Naive thymus-derived CD4-positive, alpha-beta T cell (primary cell): ENCODE results near the gene PRR16. TPM values are rescaled to one million over a fixed set of nuclear protein-coding genes. Genes with fewer than 3 reads are reported as not detected.
"Not testable (repeated sequence)": the region's sequence is repeated elsewhere in the genome, so short reads cannot be mapped to it uniquely, and the experiment has no call there.

Experiments used
- ATAC-seq: fragments of 150-1000 bp; cut with Tn5 transposase; 2 replicates; pipeline ENCODE4 v1.10.0; 2021; ENCODE audit warnings: mild to moderate bottlenecking, moderate library complexity
- CTCF ChIA-PET: fragments of 350-600 bp; sonication (Branson Sonifier 250); formaldehyde crosslinking; loops from one replicate; lab custom pipeline; 2021; ENCODE audit warnings: antibody characterized with exemption; lab: Charles Lee
- POLR2A ChIA-PET: fragments of 350-600 bp; sonication (Branson Sonifier 250); formaldehyde crosslinking; loops from one replicate; lab custom pipeline; 2021; ENCODE audit warnings: antibody characterized with exemption, inconsistent platforms; lab: Charles Lee
- DNase-seq, 9 donors: peaks; one replicate each; pipeline versions ENCODE4 v3.0.0 to v3.0.0-alpha.2; 2020 to 2022; ENCODE audit warnings: mixed read lengths in 1 of 9
- H3K27ac ChIP-seq: one replicate; pipeline ENCODE4 v1.7.0; 2013; ENCODE audit warnings: mild to moderate bottlenecking, low read depth, low read length, moderate library complexity
- H3K27me3 ChIP-seq, 2 donors: one replicate each; pipeline ENCODE4 v1.7.0; 2013; ENCODE audit warnings: low read length in 2 of 2, mild to moderate bottlenecking in 2 of 2, moderate library complexity in 2 of 2; ENCODE audit not compliant: control insufficient read depth in 2 of 2, insufficient read depth in 2 of 2
- H3K36me3 ChIP-seq, 3 experiments: 1 replicate in 2 of 3; 2 replicates in 1 of 3; pipeline ENCODE4 v1.7.0; 2013; ENCODE audit warnings: low read length in 3 of 3, mild to moderate bottlenecking in 3 of 3, moderate library complexity in 1 of 3; ENCODE audit not compliant: insufficient read depth in 3 of 3, control insufficient read depth in 2 of 3
- H3K4me1 ChIP-seq, 2 donors: one replicate each; pipeline ENCODE4 v1.7.0; 2013; ENCODE audit warnings: low read length in 2 of 2, mild to moderate bottlenecking in 2 of 2, moderate library complexity in 1 of 2; ENCODE audit not compliant: control insufficient read depth in 2 of 2, insufficient read depth in 2 of 2
- H3K4me3 ChIP-seq: 2 replicates; pipeline ENCODE4 v1.7.0; 2013; ENCODE audit warnings: mild to moderate bottlenecking, low read length
- H3K9me3 ChIP-seq, 3 experiments: 1 replicate in 2 of 3; 2 replicates in 1 of 3; pipeline ENCODE4 v1.7.0; 2013; ENCODE audit warnings: low read length in 3 of 3; ENCODE audit not compliant: control insufficient read depth in 2 of 3
- H3K27ac Mint-ChIP-seq, 9 donors: one replicate each; pipeline ENCODE4 v1.8.0; 2020 to 2022; ENCODE audit warnings: mixed read lengths in 9 of 9, mild to moderate bottlenecking in 8 of 9, moderate library complexity in 5 of 9, inconsistent platforms in 2 of 9
- H3K27me3 Mint-ChIP-seq, 5 donors: one replicate each; pipeline ENCODE4 v1.8.0; 2021 to 2022; ENCODE audit warnings: mixed read lengths in 5 of 5, mild to moderate bottlenecking in 1 of 5
- H3K36me3 Mint-ChIP-seq, 5 donors: one replicate each; pipeline ENCODE4 v1.8.0; 2020 to 2022; ENCODE audit warnings: mixed read lengths in 5 of 5, mild to moderate bottlenecking in 3 of 5, inconsistent platforms in 1 of 5
- H3K4me1 Mint-ChIP-seq, 7 donors: one replicate each; pipeline ENCODE4 v1.8.0; 2020 to 2022; ENCODE audit warnings: mixed read lengths in 7 of 7, mild to moderate bottlenecking in 3 of 7, inconsistent platforms in 1 of 7
- H3K4me3 Mint-ChIP-seq, 10 donors: one replicate each; pipeline ENCODE4 v1.8.0; 2020 to 2022; ENCODE audit warnings: mild to moderate bottlenecking in 10 of 10, mixed read lengths in 10 of 10, moderate library complexity in 6 of 10, inconsistent platforms in 2 of 10
- H3K9me3 Mint-ChIP-seq, 11 donors: one replicate each; pipeline ENCODE4 v1.8.0; 2020 to 2022; ENCODE audit warnings: mixed read lengths in 11 of 11, mild to moderate bottlenecking in 4 of 11, inconsistent platforms in 1 of 11, moderate library complexity in 1 of 11
- intact Hi-C, 2 donors: fragments of 100-400 bp; cut with micrococcal nuclease; formaldehyde crosslinking; loops; one replicate each; pipeline ENCODE4 v1.15.1; 2023
- polyA plus RNA-seq, 2 donors: library from polyadenylated mRNA; unstranded; fragments of 300-500 nt; fragmentation: Illumina TruSeq; gene quantifications; one replicate each; pipeline ENCODE4 v1.2.3, GENCODE V29; 2021
- total RNA-seq, 6 experiments: library from RNA in 5 of 6; stranded (reverse) in 5 of 6; gene quantifications; 1 replicate in 5 of 6; 2 replicates in 1 of 6; pipeline ENCODE4 v1.2.3 and lab custom pipeline; 2021 to 2026

The PRR16 gene
- total and polyA plus RNA-seq, 7 experiments from 2014 or later = not detected

GRCh38 chr5:120695368-120695880 is 231.3 kb downstream of the PRR16 start:
- Histone ChIP-seq H3K4me3 (no peak overlapping the region), H3K27me3 (no peaks in the 10 kb centered on the region), H3K9me3 (no peaks in the 10 kb centered on the region), H3K36me3 (no peaks in the 10 kb centered on the region), H3K4me1 (no peaks in the 10 kb centered on the region), H3K27ac (no peak overlapping the region)
- DNase-seq (no peak), ATAC-seq (no peak)
- no peaks in the 10 kb centered on the region for H3K4me1 Mint-ChIP-seq
- POLR2A ChIA-PET = no interaction called here
- peaks cover 0 to 26% (median 4%) of the 10 kb centered on the region in 11 donors for H3K9me3 Mint-ChIP-seq
- H3K36me3 Mint-ChIP-seq = no peaks in the 10 kb centered on the region
- intact Hi-C loops = no loop called here
- no peaks in the 10 kb centered on the region for H3K27me3 Mint-ChIP-seq
- H3K27ac Mint-ChIP-seq = no peak overlapping the region
- CTCF ChIA-PET = no interaction called here
- no peak overlapping the region for H3K4me3 Mint-ChIP-seq

DNA sequence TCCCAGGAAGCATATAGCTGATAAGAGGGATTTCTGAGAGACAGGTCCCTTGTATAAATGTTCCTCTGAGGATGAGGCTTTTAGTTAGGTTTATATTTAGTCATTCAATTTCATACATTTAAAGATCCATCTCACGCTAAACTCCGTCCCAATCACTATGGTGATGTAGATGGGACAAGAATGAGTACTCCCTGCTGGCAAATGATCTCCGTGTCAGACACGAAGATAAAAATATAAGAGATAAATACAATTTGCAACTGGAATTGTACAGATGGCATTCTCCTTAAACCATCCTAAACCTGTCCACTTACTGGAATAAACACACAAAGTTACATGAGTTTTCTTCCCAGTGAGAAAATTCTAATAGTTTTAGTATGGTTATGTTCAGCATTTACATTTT is 233.0 kb downstream of the PRR16 start:
- Mint-ChIP-seq H3K4me1 (no peaks in the 10 kb centered on the region), H3K9me3 (peaks cover 0 to 31% (median 5%) of the 10 kb centered on the region in 11 donors), H3K27me3 (peaks cover 4 to 10% (median 8%) of the 10 kb centered on the region in 5 donors), H3K27ac (no peak overlapping the region), H3K36me3 (peaks cover 0 to 4% (median 0%) of the 10 kb centered on the region in 5 donors), H3K4me3 (no peak overlapping the region)
- no peaks in the 10 kb centered on the region for H3K9me3 ChIP-seq
- H3K36me3 ChIP-seq = no peaks in the 10 kb centered on the region
- intact Hi-C loops = no loop called here
- ATAC-seq (no peak), DNase-seq (no peak)
- no peak overlapping the region for H3K27ac ChIP-seq
- H3K4me3 ChIP-seq = no peak overlapping the region
- no peaks in the 10 kb centered on the region for H3K4me1 ChIP-seq
- CTCF ChIA-PET = no interaction called here
- POLR2A ChIA-PET = no interaction called here
- no peaks in the 10 kb centered on the region for H3K27me3 ChIP-seq

DNA sequence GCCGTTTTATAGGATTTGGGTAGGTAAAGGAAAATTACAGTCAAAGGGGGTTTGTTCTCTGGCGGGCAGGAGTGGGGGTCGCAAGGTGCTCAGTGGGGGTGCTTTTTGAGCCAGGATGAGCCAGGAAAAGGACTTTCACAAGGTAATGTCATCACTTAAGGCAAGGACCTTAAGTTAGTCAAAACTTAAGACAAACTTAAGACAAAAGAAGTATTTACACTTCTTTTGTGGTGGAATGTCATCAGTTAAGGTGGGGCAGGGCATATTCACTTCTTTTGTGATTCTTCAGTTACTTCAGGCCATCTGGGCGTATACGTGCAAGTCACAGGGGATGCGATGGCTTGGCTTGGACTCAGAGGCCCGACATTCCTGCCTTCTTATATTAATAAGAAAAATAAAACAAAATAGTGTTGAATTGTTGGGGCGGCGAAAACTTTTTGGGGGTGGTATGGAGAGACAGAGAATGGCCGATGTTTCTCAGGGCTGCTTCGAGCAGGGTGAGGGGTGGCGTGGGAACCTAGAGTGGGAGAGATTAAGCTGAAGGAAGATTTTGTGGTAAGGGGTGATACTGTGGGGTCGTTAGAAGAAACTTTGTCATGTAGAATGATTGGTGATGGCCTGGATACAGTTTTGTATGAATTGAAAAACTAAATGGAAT is 233.7 kb downstream of the PRR16 start:
- H3K9me3 ChIP-seq, POLR2A ChIA-PET, H3K4me3 ChIP-seq, ATAC-seq, H3K27ac Mint-ChIP-seq, H3K4me1 Mint-ChIP-seq, H3K27me3 ChIP-seq, intact Hi-C loops, CTCF ChIA-PET, H3K36me3 Mint-ChIP-seq, H3K27ac ChIP-seq, DNase-seq, H3K4me3 Mint-ChIP-seq, H3K4me1 ChIP-seq, H3K36me3 ChIP-seq: not testable (repeated sequence)
- Mint-ChIP-seq H3K9me3 (peaks cover 0 to 31% (median 5%) of the 10 kb centered on the region in 11 donors), H3K27me3 (peaks cover 4 to 14% (median 12%) of the 10 kb centered on the region in 5 donors)

DNA sequence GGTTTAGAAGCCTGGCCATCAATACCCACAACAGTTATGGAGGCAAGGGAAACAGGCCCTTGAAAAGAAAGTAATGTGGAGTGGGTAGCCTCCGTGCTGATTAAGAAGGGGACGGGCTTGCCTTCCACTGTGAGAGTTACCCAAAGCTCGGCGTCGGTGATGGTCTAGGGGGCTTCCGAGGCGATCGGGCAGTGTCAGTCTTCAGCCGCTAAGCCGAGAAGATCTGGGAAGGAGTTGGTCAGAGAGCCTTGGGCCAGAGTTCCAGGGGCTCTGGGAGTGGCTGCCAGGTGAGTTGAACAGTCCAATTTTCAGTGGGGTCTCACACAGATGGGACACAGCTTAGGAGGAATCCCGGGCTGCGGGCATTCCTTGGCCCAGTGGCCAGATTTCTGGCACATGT is 236.6 kb downstream of the PRR16 start:
- CTCF ChIA-PET, H3K4me3 Mint-ChIP-seq, DNase-seq, H3K27ac Mint-ChIP-seq, H3K9me3 ChIP-seq, ATAC-seq, H3K27ac ChIP-seq, H3K4me1 Mint-ChIP-seq, intact Hi-C loops, H3K36me3 ChIP-seq, H3K27me3 ChIP-seq, H3K4me1 ChIP-seq, POLR2A ChIA-PET, H3K4me3 ChIP-seq, H3K36me3 Mint-ChIP-seq: not testable (repeated sequence)
- peaks cover 0 to 32% (median 5%) of the 10 kb centered on the region in 11 donors for H3K9me3 Mint-ChIP-seq
- H3K27me3 Mint-ChIP-seq = peaks cover 4 to 15% (median 14%) of the 10 kb centered on the region in 5 donors

DNA sequence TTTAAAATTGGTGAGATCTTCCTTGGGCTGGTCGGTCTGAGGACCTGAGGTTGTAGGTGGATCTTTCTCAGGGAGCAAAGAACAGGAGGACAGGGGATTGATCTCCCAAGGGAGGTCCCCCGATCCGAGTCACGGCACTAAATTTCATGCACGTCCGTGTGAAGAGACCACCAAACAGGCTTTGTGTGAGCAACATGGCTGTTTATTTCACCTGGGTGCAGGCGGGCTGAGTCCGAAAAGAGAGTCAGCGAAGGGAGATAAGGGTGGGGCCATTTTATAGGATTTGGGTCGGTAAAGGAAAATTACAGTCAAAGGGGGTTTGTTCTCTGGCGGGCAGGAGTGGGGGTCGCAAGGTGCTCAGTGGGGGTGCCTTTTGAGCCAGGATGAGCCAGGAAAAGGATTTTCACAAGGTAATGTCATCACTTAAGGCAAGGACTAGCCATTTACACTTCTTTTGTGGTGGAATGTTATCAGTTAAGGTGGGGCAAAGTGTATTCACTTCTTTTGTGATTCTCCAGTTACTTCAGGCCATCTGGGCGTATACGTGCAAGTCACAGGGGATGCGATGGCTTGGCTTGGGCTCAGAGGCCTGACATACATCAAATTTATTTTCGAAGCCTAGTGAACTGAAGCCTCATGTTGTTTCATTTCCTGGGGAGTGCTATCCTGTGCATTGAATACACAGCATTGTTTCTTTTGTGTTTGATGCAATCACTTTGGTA is 238.9 kb downstream of the PRR16 start:
- intact Hi-C loops, H3K4me1 Mint-ChIP-seq, H3K36me3 Mint-ChIP-seq, H3K4me3 ChIP-seq, H3K4me1 ChIP-seq, ATAC-seq, POLR2A ChIA-PET, H3K27ac Mint-ChIP-seq, H3K27ac ChIP-seq, H3K9me3 ChIP-seq, H3K27me3 ChIP-seq, H3K4me3 Mint-ChIP-seq, DNase-seq, CTCF ChIA-PET, H3K36me3 ChIP-seq: not testable (repeated sequence)
- H3K27me3 Mint-ChIP-seq = peaks cover 4 to 15% (median 14%) of the 10 kb centered on the region in 5 donors
- peaks cover 0 to 23% (median 5%) of the 10 kb centered on the region in 11 donors for H3K9me3 Mint-ChIP-seq

- ATAC-seq = no peak
- H3K36me3 Mint-ChIP-seq = peaks cover 0 to 4% (median 0%) of the 10 kb centered on the region in 5 donors
- DNase-seq = no peak
- H3K27ac ChIP-seq = no peak overlapping the region
- no peak overlapping the region for H3K4me3 ChIP-seq
- no peaks in the 10 kb centered on the region for H3K4me1 Mint-ChIP-seq
- CTCF ChIA-PET = no interaction called here
- H3K27me3 ChIP-seq = no peaks in the 10 kb centered on the region
- peaks cover 0 to 19% (median 5%) of the 10 kb centered on the region in 11 donors for H3K9me3 Mint-ChIP-seq
- intact Hi-C loops = no loop called here
- H3K27me3 Mint-ChIP-seq = peaks cover 4 to 15% (median 14%) of the 10 kb centered on the region in 5 donors
- H3K9me3 ChIP-seq = no peaks in the 10 kb centered on the region
- no peak overlapping the region for H3K27ac Mint-ChIP-seq
- no peak overlapping the region for H3K4me3 Mint-ChIP-seq
- POLR2A ChIA-PET = no interaction called here
- H3K4me1 ChIP-seq = no peaks in the 10 kb centered on the region
- H3K36me3 ChIP-seq = no peaks in the 10 kb centered on the region
These were observed 240.0 kb downstream of the PRR16 start for GRCh38 chr5:120703918-120704587.
